K562 (cell line): ENCODE measurements around the gene RNASE2. TPM values are rescaled to one million over a fixed set of nuclear protein-coding genes. Genes with fewer than 3 reads are reported as not detected.

Source experiments
- ATAC-seq: fragments of 200-7000 bp; cut with Tn5 transposase; 3 replicates; pipeline ENCODE4 v1.9.1; 2020; ENCODE audit warnings: moderate library complexity
- BruUV-seq: library from RNA; stranded (reverse); fragments of 400-500 nt; replicated peaks from 2 replicates; lab custom pipeline; 2021; lab: Mats Ljungman, UMichigan
- CTCF ChIA-PET: fragments of 300-600 bp; formaldehyde crosslinking; extraction: SDS; loops from one replicate; lab custom pipeline; 2021; ENCODE audit warnings: low intra/inter-chr PET ratio; lab: Yijun Ruan, JAX
- POLR2A ChIA-PET: fragments of 300-600, 350-650 bp; sonication (Branson Sonifier 250); formaldehyde crosslinking; extraction: SDS; loops from one replicate; lab custom pipeline; 2021; ENCODE audit warnings: antibody characterized with exemption, inconsistent platforms; lab: Yijun Ruan, JAX
- DNase-seq, 4 experiments: peaks; one replicate each; pipeline versions ENCODE4 v3.0.0 to v3.0.0-alpha.2; 2011 to 2018; ENCODE audit warnings: low spot score in 3 of 4, mixed read lengths in 3 of 4; ENCODE audit errors: extremely low read depth in 1 of 4
- FAIRE-seq: peaks from 2 replicates; lab custom pipeline; 2011; peaks lifted over from hg19 to GRCh38; lab: Jason Lieb, UNC
- H2AFZ ChIP-seq: 2 replicates; pipeline ENCODE4 v1.6.0; 2011; ENCODE audit warnings: low read depth, low read length, control low read depth, inconsistent platforms
- H3K27ac ChIP-seq: fragments of 200-600 bp; 3 replicates; pipeline ENCODE4 v1.8.0; 2011; ENCODE audit warnings: low read depth, mild to moderate bottlenecking, control low read depth, inconsistent platforms, low read length, moderate library complexity, mixed read lengths; ENCODE audit errors: extremely low read depth
- H3K27me3 ChIP-seq, 2 experiments: fragments of 300-600 bp in 1 of 2; 2 replicates in 1 of 2; 3 replicates in 1 of 2; pipeline versions ENCODE4 v1.6.0 to v1.8.0; 2011; ENCODE audit warnings: inconsistent platforms in 2 of 2, low read length in 2 of 2, mild to moderate bottlenecking in 1 of 2, mixed read lengths in 1 of 2, moderate library complexity in 1 of 2; ENCODE audit not compliant: control insufficient read depth in 2 of 2, insufficient read depth in 2 of 2
- H3K36me3 ChIP-seq: fragments of 300-600 bp; 3 replicates; pipeline ENCODE4 v1.8.0; 2011; ENCODE audit warnings: mild to moderate bottlenecking, low read length, inconsistent platforms; ENCODE audit not compliant: control insufficient read depth, insufficient read depth
- H3K4me1 ChIP-seq, 2 experiments: fragments of 200-600 bp in 1 of 2; replicated peaks in 1 of 2; 2 replicates in 1 of 2; 3 replicates in 1 of 2; pipeline versions ENCODE4 v1.5.1 to v1.8.0; 2011; ENCODE audit warnings: inconsistent platforms in 2 of 2, low read length in 2 of 2, mild to moderate bottlenecking in 1 of 2, mixed read lengths in 1 of 2, moderate library complexity in 1 of 2; ENCODE audit not compliant: control insufficient read depth in 2 of 2, insufficient read depth in 2 of 2
- H3K4me2 ChIP-seq: 2 replicates; pipeline ENCODE4 v1.6.1; 2011; ENCODE audit warnings: low read length, control low read depth, inconsistent platforms, mixed read lengths; ENCODE audit not compliant: insufficient read depth
- H3K4me3 ChIP-seq: fragments of 200-600 bp; sonication (generic), shearing (Covaris generic); 2 replicates; pipeline ENCODE4 v1.5.1; 2016; ENCODE audit warnings: control low read depth, inconsistent platforms
- H3K79me2 ChIP-seq: fragments of 200-600 bp; 3 replicates; pipeline ENCODE4 v1.8.0; 2011; ENCODE audit warnings: low read length, inconsistent platforms; ENCODE audit not compliant: control insufficient read depth, insufficient read depth
- H3K9ac ChIP-seq, 2 experiments: 2 replicates each; pipeline versions ENCODE4 v1.6.0 to v1.6.1; 2011; ENCODE audit warnings: low read depth in 2 of 2, low read length in 2 of 2, control low read depth in 1 of 2, inconsistent platforms in 1 of 2, mild to moderate bottlenecking in 1 of 2, mixed read lengths in 1 of 2; ENCODE audit not compliant: insufficient read depth in 1 of 2
- H3K9me1 ChIP-seq: one replicate; pipeline ENCODE4 v1.6.0; 2011; ENCODE audit warnings: inconsistent platforms, mild to moderate bottlenecking, low read length, moderate library complexity; ENCODE audit not compliant: control insufficient read depth, insufficient read depth
- H3K9me3 ChIP-seq: replicated peaks from 2 replicates; pipeline ENCODE4 v1.5.1; 2011; ENCODE audit warnings: low read depth, low read length, inconsistent platforms; ENCODE audit not compliant: control insufficient read depth, insufficient read depth
- H4K20me1 ChIP-seq: replicated peaks from 2 replicates; pipeline ENCODE4 v1.6.1; 2011; ENCODE audit warnings: low read length, inconsistent platforms, mixed read lengths; ENCODE audit not compliant: control insufficient read depth, insufficient read depth
- ADNP ChIP-seq: fragments of 200-800 bp; sonication (Bioruptor generic); IDR thresholded peaks from 2 replicates; pipeline ENCODE4 v1.6.1; 2016; ENCODE audit warnings: missing genetic modification characterization, missing compliant biosample characterization
- EGR1 ChIP-seq: fragments of 450-650 bp; conservative IDR thresholded peaks from 2 replicates; pipeline ENCODE4 v1.6.1; 2017; ENCODE audit warnings: mild to moderate bottlenecking
- GABPB2 ChIP-seq: fragments of 250-450 bp; sonication (Bioruptor Pico); conservative IDR thresholded peaks from 2 replicates; pipeline ENCODE4 v1.5.1; 2021; ENCODE audit warnings: mild to moderate bottlenecking
- KAT7 ChIP-seq: sonication (generic); formaldehyde crosslinking; IDR thresholded peaks from 2 replicates; pipeline ENCODE4 v1.8.0; 2022; ENCODE audit warnings: missing genetic modification reagents, mild to moderate bottlenecking, borderline replicate concordance
- KLF16 ChIP-seq: IDR thresholded peaks from 2 replicates; pipeline ENCODE4 v1.6.1; 2016; ENCODE audit warnings: antibody characterized with exemption
- SIN3B ChIP-seq: fragments of 450-650 bp; IDR thresholded peaks from 2 replicates; pipeline ENCODE4 v1.6.1; 2017; ENCODE audit warnings: low read depth, mild to moderate bottlenecking, moderate library complexity
- SNRNP70 ChIP-seq: fragments of 200-400 bp; formaldehyde crosslinking; optimal IDR thresholded peaks from 2 replicates; pipeline ENCODE3; 2017; ENCODE audit warnings: low read depth, low read length
- TAF1 ChIP-seq: IDR thresholded peaks from 2 replicates; pipeline ENCODE4 v1.6.1; 2011; ENCODE audit warnings: mild to moderate bottlenecking, low read length, moderate library complexity; ENCODE audit not compliant: insufficient read depth, control insufficient read depth, severe bottlenecking; ENCODE audit errors: extremely low read depth
- ZNF143 ChIP-seq: sonication (generic); formaldehyde crosslinking; IDR thresholded peaks from 2 replicates; pipeline ENCODE4 v1.9.0; 2022; ENCODE audit warnings: mild to moderate bottlenecking, missing genetic modification reagents
- ZNF197 ChIP-seq: fragments of 200-800 bp; sonication (Bioruptor generic); IDR thresholded peaks from 2 replicates; pipeline ENCODE4 v1.6.1; 2016; ENCODE audit warnings: low read depth, missing genetic modification characterization, missing compliant biosample characterization
- ZNF311 ChIP-seq: fragments of 250-450 bp; sonication (Bioruptor Pico); IDR thresholded peaks from 2 replicates; pipeline ENCODE4 v1.4.0; 2020; ENCODE audit warnings: mild to moderate bottlenecking, moderate library complexity
- WGBS: fragments of 100-300 bp; shearing (Covaris generic); methylation state at CpG from one replicate; pipeline ENCODE4 v1.1.6; 2016; ENCODE audit warnings: low coverage, mixed read lengths; ENCODE audit not compliant: insufficient coverage; ENCODE audit errors: missing lambda C conversion rate; 5-methylcytosine and 5-hydroxymethylcytosine counted together
- in situ Hi-C: fragments of 300-500 bp; cut with MboI; formaldehyde crosslinking; loops from 4 replicates; pipeline ENCODE4 v1.15.0; 2018; ENCODE audit warnings: inconsistent platforms, mixed read lengths
- intact Hi-C: fragments of 100-400 bp; cut with micrococcal nuclease; formaldehyde crosslinking; loops from 2 replicates; pipeline ENCODE4 v1.14.2; 2022
- polyA plus RNA-seq, 8 experiments: library from polyadenylated mRNA; depleted of rRNA in 4 of 8; stranded (reverse) in 5 of 8; unstranded in 3 of 8; fragments of >200 nt; fragmentation: Nextera tagmentation in 2 of 8; fragmentation: Illumina TruSeq in 1 of 8; extraction: Ambion mirVana in 2 of 8; extraction: Trizol in 1 of 8; gene quantifications; 2 replicates each; pipeline versions ENCODE4 v1.2.1 to v1.2.3, GENCODE V29; 2011 to 2014; ENCODE audit warnings: inconsistent platforms in 1 of 8, missing spikeins in 1 of 8
- total RNA-seq, 7 experiments: library from RNA; depleted of rRNA in 6 of 7; stranded (reverse); fragments of >200 nt in 6 of 7; fragmentation: Illumina TruSeq in 2 of 7; extraction: Trizol in 2 of 7; gene quantifications; 2 replicates each; pipeline versions ENCODE4 v1.2.1 to v1.2.3, GENCODE V29; 2011 to 2021; ENCODE audit warnings: low replicate concordance in 1 of 7
- TF ChIP-seq, protein P1 (sequence below), 2 experiments: fragments of 450-650 bp in 1 of 2; sonication (generic) in 1 of 2; formaldehyde crosslinking; conservative IDR thresholded peaks; 2 replicates each; pipeline versions ENCODE4 v1.4.0 to v1.8.1; 2020 to 2022; ENCODE audit warnings: mild to moderate bottlenecking in 1 of 2, missing genetic modification reagents in 1 of 2
- TF ChIP-seq, protein P2 (sequence below), 2 experiments: fragments of 450-650 bp; IDR thresholded peaks; 2 replicates each; pipeline ENCODE4 v1.6.1; 2018; ENCODE audit warnings: mild to moderate bottlenecking in 2 of 2, low read depth in 1 of 2; ENCODE audit not compliant: partially characterized antibody in 2 of 2
- TF ChIP-seq, protein P3 (sequence below): sonication (generic); formaldehyde crosslinking; IDR thresholded peaks from 2 replicates; pipeline ENCODE4 v1.8.1; 2023; ENCODE audit warnings: mild to moderate bottlenecking, missing genetic modification reagents
- TF ChIP-seq, protein P4 (sequence below): sonication (generic); formaldehyde crosslinking; IDR thresholded peaks from 2 replicates; pipeline ENCODE4 v1.8.1; 2022; ENCODE audit warnings: missing genetic modification reagents

The RNASE2 gene
- total and polyA plus RNA-seq, 9 of the 15 experiments (the other 6 are each of a cell fraction or from before 2014, with no cell fraction given): not detected

DNA sequence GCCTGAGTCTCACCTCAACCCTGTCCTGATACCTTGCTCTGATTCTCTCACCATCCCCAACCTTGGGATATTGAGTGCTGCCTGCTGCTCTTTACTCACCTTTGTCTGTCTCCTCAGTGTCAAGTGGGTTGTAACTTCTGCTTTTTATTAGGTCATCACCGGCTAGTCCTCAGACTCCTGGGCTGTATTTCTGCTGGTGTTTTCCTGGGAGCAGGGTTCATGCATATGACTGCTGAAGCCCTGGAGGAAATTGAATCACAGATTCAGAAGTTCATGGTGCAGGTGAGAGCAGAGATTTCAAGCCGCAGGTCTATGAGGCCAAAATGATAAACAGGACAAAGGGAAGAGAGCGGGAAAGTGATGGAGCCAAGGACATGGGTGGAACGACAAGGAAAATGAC, 44.3 kb downstream of the RNASE2 start:
- 24% methylated on average over 4 of the region's 4 CpGs for WGBS
- Histone ChIP-seq H3K27me3 (no peaks in the 10 kb centered on the region), H3K79me2 (no peaks in the 10 kb centered on the region), H3K4me2 (no peak overlapping the region), H3K9me3 (no peaks in the 10 kb centered on the region), H3K27ac (no peak overlapping the region), H4K20me1 (no peaks in the 10 kb centered on the region), H3K36me3 (peaks cover 22% of the 10 kb centered on the region; the same call in 2 of the 3 replicates), H2AFZ (no peak overlapping the region), H3K9me1 (no peaks in the 10 kb centered on the region), H3K4me3 (no peak overlapping the region), H3K9ac (no peak overlapping the region), H3K4me1 (peaks cover 5 to 17% of the 10 kb centered on the region in 2 experiments; a peak in 3 of 5 replicates)
- in situ Hi-C loops (no loop called here), intact Hi-C loops (no loop called here)
- POLR2A ChIA-PET: no interaction called here
- CTCF ChIA-PET: no interaction called here
- no peak for FAIRE-seq
- no TSS peak for BruUV-seq
- DNase-seq: no peak
- no peak; the same call in 2 of the 3 replicates for ATAC-seq
- TF ChIP-seq SIN3B (no peak), EGR1 (no peak), TAF1 (no peak), ADNP (no peak), ZNF311 (CRISPR knock-in tag) (no peak), GABPB2 (CRISPR knock-in tag) (no peak), ZNF143 (CRISPR knock-in tag) (no peak), SNRNP70 (no peak), KAT7 (CRISPR knock-in tag) (no peak), ZNF197 (CRISPR knock-in tag) (no peak), KLF16 (no peak)
- TF ChIP-seq, protein P1, sequence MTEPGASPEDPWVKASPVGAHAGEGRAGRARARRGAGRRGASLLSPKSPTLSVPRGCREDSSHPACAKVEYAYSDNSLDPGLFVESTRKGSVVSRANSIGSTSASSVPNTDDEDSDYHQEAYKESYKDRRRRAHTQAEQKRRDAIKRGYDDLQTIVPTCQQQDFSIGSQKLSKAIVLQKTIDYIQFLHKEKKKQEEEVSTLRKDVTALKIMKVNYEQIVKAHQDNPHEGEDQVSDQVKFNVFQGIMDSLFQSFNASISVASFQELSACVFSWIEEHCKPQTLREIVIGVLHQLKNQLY (CRISPR knock-in tag; conservative IDR thresholded peaks at IDR 0.05): no peak
- TF ChIP-seq, protein P2, sequence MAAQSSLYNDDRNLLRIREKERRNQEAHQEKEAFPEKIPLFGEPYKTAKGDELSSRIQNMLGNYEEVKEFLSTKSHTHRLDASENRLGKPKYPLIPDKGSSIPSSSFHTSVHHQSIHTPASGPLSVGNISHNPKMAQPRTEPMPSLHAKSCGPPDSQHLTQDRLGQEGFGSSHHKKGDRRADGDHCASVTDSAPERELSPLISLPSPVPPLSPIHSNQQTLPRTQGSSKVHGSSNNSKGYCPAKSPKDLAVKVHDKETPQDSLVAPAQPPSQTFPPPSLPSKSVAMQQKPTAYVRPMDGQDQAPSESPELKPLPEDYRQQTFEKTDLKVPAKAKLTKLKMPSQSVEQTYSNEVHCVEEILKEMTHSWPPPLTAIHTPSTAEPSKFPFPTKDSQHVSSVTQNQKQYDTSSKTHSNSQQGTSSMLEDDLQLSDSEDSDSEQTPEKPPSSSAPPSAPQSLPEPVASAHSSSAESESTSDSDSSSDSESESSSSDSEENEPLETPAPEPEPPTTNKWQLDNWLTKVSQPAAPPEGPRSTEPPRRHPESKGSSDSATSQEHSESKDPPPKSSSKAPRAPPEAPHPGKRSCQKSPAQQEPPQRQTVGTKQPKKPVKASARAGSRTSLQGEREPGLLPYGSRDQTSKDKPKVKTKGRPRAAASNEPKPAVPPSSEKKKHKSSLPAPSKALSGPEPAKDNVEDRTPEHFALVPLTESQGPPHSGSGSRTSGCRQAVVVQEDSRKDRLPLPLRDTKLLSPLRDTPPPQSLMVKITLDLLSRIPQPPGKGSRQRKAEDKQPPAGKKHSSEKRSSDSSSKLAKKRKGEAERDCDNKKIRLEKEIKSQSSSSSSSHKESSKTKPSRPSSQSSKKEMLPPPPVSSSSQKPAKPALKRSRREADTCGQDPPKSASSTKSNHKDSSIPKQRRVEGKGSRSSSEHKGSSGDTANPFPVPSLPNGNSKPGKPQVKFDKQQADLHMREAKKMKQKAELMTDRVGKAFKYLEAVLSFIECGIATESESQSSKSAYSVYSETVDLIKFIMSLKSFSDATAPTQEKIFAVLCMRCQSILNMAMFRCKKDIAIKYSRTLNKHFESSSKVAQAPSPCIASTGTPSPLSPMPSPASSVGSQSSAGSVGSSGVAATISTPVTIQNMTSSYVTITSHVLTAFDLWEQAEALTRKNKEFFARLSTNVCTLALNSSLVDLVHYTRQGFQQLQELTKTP (IDR thresholded peaks at IDR 0.05; ENCODE audit: low read depth in 1 of 2, partially characterized antibody in 2 of 2): no peak
- TF ChIP-seq, protein P3, sequence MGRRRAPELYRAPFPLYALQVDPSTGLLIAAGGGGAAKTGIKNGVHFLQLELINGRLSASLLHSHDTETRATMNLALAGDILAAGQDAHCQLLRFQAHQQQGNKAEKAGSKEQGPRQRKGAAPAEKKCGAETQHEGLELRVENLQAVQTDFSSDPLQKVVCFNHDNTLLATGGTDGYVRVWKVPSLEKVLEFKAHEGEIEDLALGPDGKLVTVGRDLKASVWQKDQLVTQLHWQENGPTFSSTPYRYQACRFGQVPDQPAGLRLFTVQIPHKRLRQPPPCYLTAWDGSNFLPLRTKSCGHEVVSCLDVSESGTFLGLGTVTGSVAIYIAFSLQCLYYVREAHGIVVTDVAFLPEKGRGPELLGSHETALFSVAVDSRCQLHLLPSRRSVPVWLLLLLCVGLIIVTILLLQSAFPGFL (CRISPR knock-in tag): no peak
- TF ChIP-seq, protein P4, sequence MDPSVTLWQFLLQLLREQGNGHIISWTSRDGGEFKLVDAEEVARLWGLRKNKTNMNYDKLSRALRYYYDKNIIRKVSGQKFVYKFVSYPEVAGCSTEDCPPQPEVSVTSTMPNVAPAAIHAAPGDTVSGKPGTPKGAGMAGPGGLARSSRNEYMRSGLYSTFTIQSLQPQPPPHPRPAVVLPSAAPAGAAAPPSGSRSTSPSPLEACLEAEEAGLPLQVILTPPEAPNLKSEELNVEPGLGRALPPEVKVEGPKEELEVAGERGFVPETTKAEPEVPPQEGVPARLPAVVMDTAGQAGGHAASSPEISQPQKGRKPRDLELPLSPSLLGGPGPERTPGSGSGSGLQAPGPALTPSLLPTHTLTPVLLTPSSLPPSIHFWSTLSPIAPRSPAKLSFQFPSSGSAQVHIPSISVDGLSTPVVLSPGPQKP (CRISPR knock-in tag): no peak
